A673 (cell line): ENCODE data around the gene CACNA2D3. TPM values are rescaled to one million over a fixed set of nuclear protein-coding genes. Genes with fewer than 3 reads are reported as not detected.

Source experiments
- BruUV-seq: library from RNA; stranded (reverse); fragments of 400-500 nt; replicated peaks from 2 replicates; lab custom pipeline; 2021; lab: Mats Ljungman, UMichigan
- CTCF ChIA-PET: fragments of 300-600 bp; sonication (Branson Sonifier 250); formaldehyde crosslinking; loops from one replicate; lab custom pipeline; 2022; ENCODE audit warnings: antibody characterized with exemption; lab: Charles Lee
- POLR2A ChIA-PET: fragments of 300-600 bp; sonication (Branson Sonifier 250); formaldehyde crosslinking; loops from one replicate; lab custom pipeline; 2022; ENCODE audit warnings: antibody characterized with exemption; ENCODE audit not compliant: low non-redundant PET; lab: Charles Lee
- DNase-seq: peaks from one replicate; pipeline ENCODE4 v3.0.0-alpha.2; 2015; ENCODE audit warnings: low spot score
- H3K27ac ChIP-seq: fragments of 200-600 bp; sonication (generic); 2 replicates; pipeline ENCODE4 v1.5.1; 2016; ENCODE audit warnings: mixed run types, low read depth, mild to moderate bottlenecking, mixed read lengths, antibody characterized with exemption, low read length; ENCODE audit not compliant: poor library complexity, severe bottlenecking
- H3K27me3 ChIP-seq: fragments of 200-600 bp; sonication (generic); replicated peaks from 2 replicates; pipeline ENCODE4 v1.6.1; 2017; ENCODE audit warnings: mixed run types, low read depth, mild to moderate bottlenecking, mixed read lengths, antibody characterized with exemption, low read length; ENCODE audit not compliant: insufficient read depth, poor library complexity
- H3K36me3 ChIP-seq: fragments of 200-600 bp; sonication (generic); 2 replicates; pipeline ENCODE4 v1.6.1; 2016; ENCODE audit warnings: mixed run types, mild to moderate bottlenecking, mixed read lengths, antibody characterized with exemption, low read length; ENCODE audit not compliant: insufficient read depth, poor library complexity, severe bottlenecking
- H3K4me1 ChIP-seq: fragments of 200-600 bp; sonication (generic); 2 replicates; pipeline ENCODE4 v1.6.1; 2017; ENCODE audit warnings: mixed run types, mild to moderate bottlenecking, mixed read lengths, antibody characterized with exemption, low read length; ENCODE audit not compliant: insufficient read depth, poor library complexity, severe bottlenecking
- H3K4me3 ChIP-seq: fragments of 200-600 bp; sonication (generic); 2 replicates; pipeline ENCODE4 v1.5.1; 2016; ENCODE audit warnings: low read depth, mixed run types, mild to moderate bottlenecking, mixed read lengths, low read length; ENCODE audit not compliant: poor library complexity, severe bottlenecking
- H3K9me3 ChIP-seq: fragments of 200-600 bp; sonication (generic); 2 replicates; pipeline ENCODE4 v1.6.1; 2016; ENCODE audit warnings: mixed run types, low read depth, mild to moderate bottlenecking, mixed read lengths, antibody characterized with exemption, low read length; ENCODE audit not compliant: poor library complexity, severe bottlenecking
- EZH2 ChIP-seq: fragments of 200-600 bp; sonication (generic); IDR thresholded peaks from 2 replicates; pipeline ENCODE4 v1.6.1; 2017; ENCODE audit warnings: borderline replicate concordance, low read depth, mild to moderate bottlenecking, mixed read lengths, antibody characterized with exemption, low read length; ENCODE audit not compliant: poor library complexity, severe bottlenecking
- intact Hi-C: fragments of 100-400 bp; cut with micrococcal nuclease; formaldehyde crosslinking; loops from one replicate; pipeline ENCODE4 v1.10.0; 2022; ENCODE audit not compliant: unreplicated experiment
- total RNA-seq: library from RNA; stranded (reverse); gene quantifications from 2 replicates; pipeline ENCODE4 v1.2.3, GENCODE V29; 2021
- TF ChIP-seq, protein P1 (sequence below): fragments of 300-800, 200-600 bp; sonication (generic); conservative IDR thresholded peaks from 2 replicates; pipeline ENCODE4 v1.5.1; 2017; ENCODE audit warnings: low read depth, mild to moderate bottlenecking, antibody characterized with exemption, low read length, moderate library complexity, mixed read lengths

Gene CACNA2D3
- total RNA-seq, 1 experiment from 2014 or later, result not detected

DNA sequence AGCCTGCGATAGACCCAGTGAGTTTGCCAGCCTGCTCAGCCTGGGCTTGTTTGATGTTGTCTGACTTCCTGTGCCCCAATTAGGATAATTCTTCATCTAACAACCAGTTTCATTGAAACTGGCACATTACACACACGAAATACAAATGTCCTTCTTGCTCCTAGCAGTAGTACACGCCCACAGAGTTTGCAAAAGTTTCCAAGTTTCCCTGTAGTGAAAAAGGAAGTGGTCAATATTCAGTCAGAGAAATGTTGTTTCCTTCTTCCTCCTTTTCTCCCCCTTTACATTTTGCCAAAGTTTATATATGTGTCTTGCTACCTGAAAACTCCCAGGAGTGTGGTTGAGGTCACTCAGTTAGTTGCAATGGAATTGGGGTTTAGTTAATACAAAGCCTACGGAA lies 863.9 kb downstream of the CACNA2D3 start:
- intact Hi-C loops, result no loop called here
- no TSS peak for BruUV-seq
- CTCF ChIA-PET, result no interaction called here

DNA sequence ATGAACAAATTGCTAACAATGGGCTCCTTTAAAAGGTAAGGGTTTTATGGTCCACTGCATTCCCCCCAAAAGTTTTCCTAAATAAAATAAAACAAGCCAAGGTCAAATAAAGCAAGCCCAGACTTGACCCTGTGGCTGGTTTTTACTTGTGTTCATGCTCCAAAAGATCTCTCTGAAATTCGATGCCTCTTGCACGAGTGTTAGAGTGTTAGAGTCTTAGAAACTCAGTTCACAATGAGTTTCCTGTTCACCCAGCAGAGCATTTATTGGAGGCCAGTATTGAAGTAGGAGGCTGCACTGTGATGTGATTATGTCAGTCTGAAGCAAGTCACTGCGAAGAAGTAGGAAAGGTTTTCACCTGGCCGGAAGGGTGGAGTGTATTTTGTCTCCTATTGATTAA lies 865.4 kb downstream of the CACNA2D3 start:
- DNase-seq, result no peak
- Histone ChIP-seq H3K27me3 (no peaks in the 10 kb centered on the region), H3K36me3 (no peaks in the 10 kb centered on the region), H3K27ac (no peak overlapping the region), H3K4me1 (no peaks in the 10 kb centered on the region), H3K9me3 (no peaks in the 10 kb centered on the region), H3K4me3 (no peak overlapping the region)
- TF ChIP-seq EZH2, result no peak
- intact Hi-C loops, result no loop called here
- CTCF ChIA-PET, result no interaction called here
- POLR2A ChIA-PET, result no interaction called here
- no TSS peak for BruUV-seq

More for the DNA sequence above, 863.9 kb downstream of the CACNA2D3 start:
- POLR2A ChIA-PET, result no interaction called here
- Histone ChIP-seq H3K27me3 (no peaks in the 10 kb centered on the region), H3K4me1 (no peaks in the 10 kb centered on the region), H3K36me3 (no peaks in the 10 kb centered on the region), H3K27ac (no peak overlapping the region), H3K9me3 (no peaks in the 10 kb centered on the region), H3K4me3 (no peak overlapping the region)
- TF ChIP-seq EZH2, result no peak
- TF ChIP-seq, protein P1, sequence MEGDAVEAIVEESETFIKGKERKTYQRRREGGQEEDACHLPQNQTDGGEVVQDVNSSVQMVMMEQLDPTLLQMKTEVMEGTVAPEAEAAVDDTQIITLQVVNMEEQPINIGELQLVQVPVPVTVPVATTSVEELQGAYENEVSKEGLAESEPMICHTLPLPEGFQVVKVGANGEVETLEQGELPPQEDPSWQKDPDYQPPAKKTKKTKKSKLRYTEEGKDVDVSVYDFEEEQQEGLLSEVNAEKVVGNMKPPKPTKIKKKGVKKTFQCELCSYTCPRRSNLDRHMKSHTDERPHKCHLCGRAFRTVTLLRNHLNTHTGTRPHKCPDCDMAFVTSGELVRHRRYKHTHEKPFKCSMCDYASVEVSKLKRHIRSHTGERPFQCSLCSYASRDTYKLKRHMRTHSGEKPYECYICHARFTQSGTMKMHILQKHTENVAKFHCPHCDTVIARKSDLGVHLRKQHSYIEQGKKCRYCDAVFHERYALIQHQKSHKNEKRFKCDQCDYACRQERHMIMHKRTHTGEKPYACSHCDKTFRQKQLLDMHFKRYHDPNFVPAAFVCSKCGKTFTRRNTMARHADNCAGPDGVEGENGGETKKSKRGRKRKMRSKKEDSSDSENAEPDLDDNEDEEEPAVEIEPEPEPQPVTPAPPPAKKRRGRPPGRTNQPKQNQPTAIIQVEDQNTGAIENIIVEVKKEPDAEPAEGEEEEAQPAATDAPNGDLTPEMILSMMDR, result no peak
- no peak for DNase-seq

- no peaks in the 10 kb centered on the region for H3K9me3 ChIP-seq
- H3K27ac ChIP-seq, result no peak overlapping the region
- no TSS peak for BruUV-seq
- CTCF ChIA-PET, result no interaction called here
- H3K4me3 ChIP-seq, result no peak overlapping the region
- no peaks in the 10 kb centered on the region for H3K4me1 ChIP-seq
- H3K36me3 ChIP-seq, result no peaks in the 10 kb centered on the region
- H3K27me3 ChIP-seq, result no peaks in the 10 kb centered on the region
- intact Hi-C loops, result no loop called here
- POLR2A ChIA-PET, result no interaction called here
- peak; percentile 1 for DNase-seq
- TF ChIP-seq, protein P1, result no peak
- no peak for TF ChIP-seq EZH2
Measured at GRCh38 chr3:54988302-54988837, 866.0 kb downstream of the CACNA2D3 start.

DNA sequence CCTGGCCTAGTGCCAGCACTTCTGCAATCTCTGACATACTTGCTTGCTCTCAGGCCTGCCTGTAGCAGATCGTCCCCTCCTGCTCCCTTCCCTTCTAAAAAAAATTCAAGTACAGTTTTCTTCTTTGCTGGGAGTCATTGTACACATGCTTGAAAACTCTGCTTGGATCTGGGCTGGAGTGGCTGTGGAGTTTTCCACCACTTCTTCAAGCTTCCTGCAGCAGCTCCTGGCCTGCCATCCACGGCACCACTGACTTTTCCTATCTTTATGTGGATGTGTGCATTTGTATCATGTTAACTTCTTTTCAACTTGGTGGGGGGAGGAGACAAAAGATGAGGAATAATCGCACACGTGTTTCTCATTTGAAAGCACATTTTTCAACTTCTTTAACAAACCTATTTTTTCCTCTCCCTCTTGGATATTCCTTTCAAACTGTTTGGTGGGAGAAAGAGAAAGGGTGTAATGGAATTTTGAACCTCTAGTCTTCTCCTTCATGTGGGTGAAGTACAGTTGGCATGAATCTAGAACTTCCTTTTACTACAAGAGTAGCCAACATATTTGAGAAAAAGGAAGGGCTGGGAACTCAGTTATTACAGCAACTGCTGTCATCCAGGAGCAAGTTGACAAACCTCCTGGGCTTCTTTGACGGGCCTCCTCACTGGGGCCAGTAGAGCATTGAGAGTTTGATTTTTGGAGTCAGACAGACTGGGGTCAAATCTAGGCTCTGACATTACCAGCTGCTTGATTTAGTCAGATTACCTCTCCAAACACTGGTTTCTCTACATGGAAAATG lies 866.7 kb downstream of the CACNA2D3 start:
- DNase-seq, result no peak
- Histone ChIP-seq H3K4me3 (no peak overlapping the region), H3K36me3 (no peaks in the 10 kb centered on the region), H3K4me1 (no peaks in the 10 kb centered on the region), H3K27ac (no peak overlapping the region), H3K9me3 (no peaks in the 10 kb centered on the region), H3K27me3 (no peaks in the 10 kb centered on the region)
- ChIA-PET CTCF (no interaction called here), POLR2A (no interaction called here)
- TF ChIP-seq, protein P1, result no peak
- no peak for TF ChIP-seq EZH2
- BruUV-seq, result no TSS peak
- intact Hi-C loops, result no loop called here
